GM12872 (cell line): ENCODE results near the gene PCDHGA2.
A peak's percentile ranks its signal among the peaks of the same experiment; 100 is the strongest.

Experiments used
- CTCF ChIP-seq: IDR thresholded peaks from 3 replicates; pipeline ENCODE4 v1.5.1; 2011; ENCODE audit warnings: low read depth, mild to moderate bottlenecking, low read length, moderate library complexity; ENCODE audit not compliant: insufficient read depth

PCDHGA2 gene

GRCh38 chr5:141320225-141321169 is 18.1 kb upstream of the PCDHGA2 start, which contains the start of gene TAF7:
TSS of gene TAF7 (minus strand) at chr5:141320784. CDS start at chr5:141320044, 740 bp downstream.
- TF ChIP-seq CTCF, result peak; percentile 88

- TF ChIP-seq CTCF, result no peak
These were observed 16.3 kb upstream of the PCDHGA2 start for GRCh38 chr5:141322261-141322660.

GRCh38 chr5:141326088-141326854 is 12.3 kb upstream of the PCDHGA2 start:
- TF ChIP-seq CTCF, result peak; percentile 61; the same call in 2 of the 3 replicates

GRCh38 chr5:141328231-141328630 is 10.3 kb upstream of the PCDHGA2 start:
- TF ChIP-seq CTCF, result no peak

GRCh38 chr5:141330299-141331080 is 8.1 kb upstream of the PCDHGA2 start, which contains the start of gene PCDHGA1:
TSS of gene PCDHGA1 (plus strand) at chr5:141330514.
- peak; percentile 68 for TF ChIP-seq CTCF

GRCh38 chr5:141342773-141343172 is 4.2 kb downstream of the PCDHGA2 start:
- no peak for TF ChIP-seq CTCF
